Sigmoid colon (tissue), 7 donors: Measurements from ENCODE around the gene TRIM40. TPM values are rescaled to one million over a fixed set of nuclear protein-coding genes. Genes with fewer than 3 reads are reported as not detected.

Experiments used
- DNase-seq: peaks from one replicate; pipeline ENCODE4 v3.0.0-alpha.2; 2019
- H3K27ac ChIP-seq, 4 donors: fragments of 200-600 bp; sonication (generic); one replicate each; pipeline ENCODE4 v1.5.1; 2016 to 2019; ENCODE audit warnings: mild to moderate bottlenecking in 1 of 4
- H3K27me3 ChIP-seq, 3 donors: fragments of 200-600 bp; sonication (generic); one replicate each; pipeline ENCODE4 v1.5.1; 2019; ENCODE audit warnings: mild to moderate bottlenecking in 1 of 3
- H3K36me3 ChIP-seq, 4 donors: fragments of 200-600 bp; sonication (generic); one replicate each; pipeline ENCODE4 v1.5.1; 2016 to 2019
- H3K4me1 ChIP-seq, 4 donors: fragments of 200-600 bp; sonication (generic); one replicate each; pipeline ENCODE4 v1.5.1; 2017 to 2019
- H3K4me3 ChIP-seq, 4 donors: fragments of 200-600 bp; sonication (generic); one replicate each; pipeline ENCODE4 v1.5.1; 2017 to 2019; ENCODE audit warnings: mild to moderate bottlenecking in 2 of 4, moderate library complexity in 1 of 4
- H3K9me3 ChIP-seq, 4 donors: fragments of 200-600 bp in 3 of 4; sonication (generic) in 3 of 4; one replicate each; pipeline versions ENCODE4 v1.5.1 to v1.6.1; 2013 to 2019
- EP300 ChIP-seq, 4 donors: sonication (generic); formaldehyde crosslinking; IDR thresholded peaks; one replicate each; pipeline ENCODE4 v1.6.1; 2017; ENCODE audit warnings: antibody characterized with exemption in 4 of 4
- POLR2A ChIP-seq, 2 donors: fragments of 450-650 bp; IDR thresholded peaks; one replicate each; pipeline ENCODE4 v1.6.1; 2016; ENCODE audit warnings: antibody characterized with exemption in 2 of 2, mild to moderate bottlenecking in 2 of 2, moderate library complexity in 2 of 2
- POLR2AphosphoS5 ChIP-seq, 4 donors: sonication (generic); formaldehyde crosslinking; IDR thresholded peaks; one replicate each; pipeline ENCODE4 v1.6.1; 2017; ENCODE audit warnings: antibody characterized with exemption in 4 of 4
- WGBS, 2 donors: extraction: QIAGEN DNeasy Blood & Tissue Kit; methylation state at CpG; one replicate each; pipeline ENCODE4 v1.1.7; 2013; 5-methylcytosine and 5-hydroxymethylcytosine counted together
- intact Hi-C: fragments of 100-400 bp; cut with DNase I; formaldehyde crosslinking; loops from one replicate; pipeline ENCODE4 v1.15.1; 2023
- polyA plus RNA-seq, 3 donors: library from polyadenylated mRNA; stranded (reverse); fragments of 200-250 nt; gene quantifications; one replicate each; pipeline ENCODE4 v1.2.3, GENCODE V29; 2013
- small RNA-seq, 3 donors: library from RNA; depleted of rRNA; stranded (forward); fragments of <200 nt; gene quantifications; one replicate each; pipeline ENCODE3, GENCODE V24; 2016
- total RNA-seq, 4 donors: library from RNA; depleted of rRNA; stranded (reverse); fragments of >200 nt; gene quantifications; one replicate each; pipeline ENCODE4 v1.1.0, GENCODE V29; 2016
- TF ChIP-seq, protein P1 (sequence below), 4 experiments: fragments of 450-650 bp in 3 of 4; fragments of 200-600 bp in 1 of 4; IDR thresholded peaks; one replicate each; pipeline ENCODE4 v1.5.1; 2016 to 2019; ENCODE audit warnings: antibody characterized with exemption in 4 of 4, mild to moderate bottlenecking in 3 of 4, moderate library complexity in 2 of 4
- donor health status: healthy with polysubstance abuse.
- donor health status: Bipolar disorder and iron deficiency.
- donor health status: healthy.

TRIM40 gene
- total and polyA plus RNA-seq, 7 donors: 6.6 to 23.8 (median 18.9) TPM; not detected in 4

- DNase-seq: no peak
- TF ChIP-seq EP300 (IDR thresholded peaks at IDR 0.05) (no peak), POLR2A (IDR thresholded peaks at IDR 0.05) (no peak), POLR2AphosphoS5 (IDR thresholded peaks at IDR 0.05) (no peak)
- TF ChIP-seq, protein P1, sequence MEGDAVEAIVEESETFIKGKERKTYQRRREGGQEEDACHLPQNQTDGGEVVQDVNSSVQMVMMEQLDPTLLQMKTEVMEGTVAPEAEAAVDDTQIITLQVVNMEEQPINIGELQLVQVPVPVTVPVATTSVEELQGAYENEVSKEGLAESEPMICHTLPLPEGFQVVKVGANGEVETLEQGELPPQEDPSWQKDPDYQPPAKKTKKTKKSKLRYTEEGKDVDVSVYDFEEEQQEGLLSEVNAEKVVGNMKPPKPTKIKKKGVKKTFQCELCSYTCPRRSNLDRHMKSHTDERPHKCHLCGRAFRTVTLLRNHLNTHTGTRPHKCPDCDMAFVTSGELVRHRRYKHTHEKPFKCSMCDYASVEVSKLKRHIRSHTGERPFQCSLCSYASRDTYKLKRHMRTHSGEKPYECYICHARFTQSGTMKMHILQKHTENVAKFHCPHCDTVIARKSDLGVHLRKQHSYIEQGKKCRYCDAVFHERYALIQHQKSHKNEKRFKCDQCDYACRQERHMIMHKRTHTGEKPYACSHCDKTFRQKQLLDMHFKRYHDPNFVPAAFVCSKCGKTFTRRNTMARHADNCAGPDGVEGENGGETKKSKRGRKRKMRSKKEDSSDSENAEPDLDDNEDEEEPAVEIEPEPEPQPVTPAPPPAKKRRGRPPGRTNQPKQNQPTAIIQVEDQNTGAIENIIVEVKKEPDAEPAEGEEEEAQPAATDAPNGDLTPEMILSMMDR (IDR thresholded peaks at IDR 0.05): no peak
- H3K36me3 ChIP-seq: peaks cover 16 to 85% (median 41%) of the 10 kb centered on the region in 4 donors
- no peak overlapping the region for H3K4me3 ChIP-seq
- H3K9me3 ChIP-seq: no peaks in the 10 kb centered on the region
- H3K27ac ChIP-seq: no peak overlapping the region
- intact Hi-C loops: no loop called here
- H3K4me1 ChIP-seq: no peaks in the 10 kb centered on the region
- 100% methylated on average over 1 of the region's 1 CpG for WGBS, 2 donors
- H3K27me3 ChIP-seq: no peaks in the 10 kb centered on the region
These were observed 60.0 kb downstream of the TRIM40 start for GRCh38 chr6:30195951-30196350.

DNA sequence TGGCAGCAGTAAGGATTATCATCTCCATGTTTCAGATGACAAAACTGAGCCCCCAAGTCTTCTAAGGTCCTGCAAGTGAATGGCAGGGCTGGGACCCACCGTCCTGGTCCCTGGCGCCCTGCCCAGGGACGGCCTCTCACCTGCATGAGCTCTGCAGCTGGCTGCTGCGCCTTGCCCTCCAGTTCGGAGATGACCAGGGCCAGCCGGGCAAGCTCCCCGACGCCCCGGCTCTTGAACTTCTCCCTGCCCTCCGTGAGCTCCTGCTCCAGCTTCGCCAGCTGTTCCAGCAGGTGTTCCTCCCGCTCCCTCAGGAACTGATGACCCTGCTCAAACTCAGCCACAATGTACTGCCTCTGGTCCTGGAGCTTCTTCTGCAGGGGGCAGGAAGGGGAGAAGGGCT is 60.4 kb downstream of the TRIM40 start:
- no peaks in the 10 kb centered on the region for H3K4me1 ChIP-seq
- no peak for DNase-seq
- no peaks in the 10 kb centered on the region for H3K27me3 ChIP-seq
- no peaks in the 10 kb centered on the region for H3K9me3 ChIP-seq
- peaks cover 16 to 81% (median 40%) of the 10 kb centered on the region in 4 donors for H3K36me3 ChIP-seq
- H3K27ac ChIP-seq: no peak overlapping the region
- WGBS, 2 donors: 93 to 96% methylated on average over 12 of the region's 12 CpGs
- no peak overlapping the region for H3K4me3 ChIP-seq
- intact Hi-C loops: no loop called here
- no peak for TF ChIP-seq EP300 (IDR thresholded peaks at IDR 0.05)
- no peak for TF ChIP-seq POLR2A (IDR thresholded peaks at IDR 0.05)
- no peak for TF ChIP-seq POLR2AphosphoS5 (IDR thresholded peaks at IDR 0.05)
- TF ChIP-seq, protein P1 (IDR thresholded peaks at IDR 0.05): no peak

Small RNA genes lying within 50 kb of the gene (small RNA-seq; reads per million reads assigned to genes)
- 0 reads per million in 3 donors for gene RF00554

Other genes starting within 250 kb of the TRIM40 start
- gene HLA-A, start 193.6 kb upstream of the TRIM40 start, total RNA-seq: 100 to 1,000 TPM; 279 to 524 (median 398) TPM
- gene HLA-A, start 193.6 kb upstream of the TRIM40 start, polyA plus RNA-seq: 1,000 to 10,000 TPM in 1 of 3 donors, 100 to 1,000 TPM in 2; 302 to 2,938 (median 684) TPM
- 10 to 100 TPM; 11.1 to 29.3 (median 23.3) TPM for gene POLR1H, start 74.9 kb upstream of the TRIM40 start, total RNA-seq
- 10 to 100 TPM; 33.3 to 70.3 (median 61.7) TPM for gene POLR1H, start 74.9 kb upstream of the TRIM40 start, polyA plus RNA-seq
- gene PPP1R11, start 68.9 kb upstream of the TRIM40 start, total RNA-seq: 10 to 100 TPM; 36.8 to 45.7 (median 42.2) TPM
- gene PPP1R11, start 68.9 kb upstream of the TRIM40 start, polyA plus RNA-seq: 100 to 1,000 TPM in 2 of 3 donors, 10 to 100 TPM in 1; 89.8 to 144 (median 107) TPM
- gene RNF39, start 60.4 kb upstream of the TRIM40 start, total RNA-seq: not detected
- 1 to 10 TPM in 1 of 3 donors, under 1 TPM in 2; 0.44 to 2.3 (median 0.60) TPM for gene RNF39, start 60.4 kb upstream of the TRIM40 start, polyA plus RNA-seq
- 1 to 10 TPM in 1 of 4 donors, under 1 TPM in 1, not detected in 2; 0.36 to 2.2 TPM for gene TRIM31, start 23.1 kb upstream of the TRIM40 start, total RNA-seq
- gene TRIM31, start 23.1 kb upstream of the TRIM40 start, polyA plus RNA-seq: 100 to 1,000 TPM in 2 of 3 donors, 10 to 100 TPM in 1; 92.2 to 133 (median 118) TPM
- gene TRIM10, start 25.1 kb downstream of the TRIM40 start, total RNA-seq: under 1 TPM in 1 of 4 donors, not detected in 3; 0.36 TPM
- 1 to 10 TPM; 2.7 to 4.8 (median 3.5) TPM for gene TRIM10, start 25.1 kb downstream of the TRIM40 start, polyA plus RNA-seq
- gene TRIM15, start 27.4 kb downstream of the TRIM40 start, total RNA-seq: under 1 TPM in 2 of 4 donors, not detected in 2; 0.28 to 0.36 TPM
- gene TRIM15, start 27.4 kb downstream of the TRIM40 start, polyA plus RNA-seq: 10 to 100 TPM; 38.4 to 52.0 (median 46.0) TPM
- 10 to 100 TPM; 34.2 to 42.7 (median 41.4) TPM for gene TRIM26, start 77.3 kb downstream of the TRIM40 start, total RNA-seq
- 10 to 100 TPM; 35.4 to 60.4 (median 39.3) TPM for gene TRIM26, start 77.3 kb downstream of the TRIM40 start, polyA plus RNA-seq
- 10 to 100 TPM; 11.9 to 23.2 (median 14.4) TPM for gene TRIM39, start 190.8 kb downstream of the TRIM40 start, total RNA-seq
- gene TRIM39, start 190.8 kb downstream of the TRIM40 start, polyA plus RNA-seq: 10 to 100 TPM in 1 of 3 donors, 1 to 10 TPM in 2; 5.1 to 11.2 (median 7.2) TPM
- 100 to 1,000 TPM; 134 to 150 (median 141) TPM for gene RPP21, start 209.0 kb downstream of the TRIM40 start, total RNA-seq
- 10 to 100 TPM; 74.7 to 86.8 (median 76.3) TPM for gene RPP21, start 209.0 kb downstream of the TRIM40 start, polyA plus RNA-seq